ENCODE measurements around the gene ATP5F1D. TPM values are rescaled to one million over a fixed set of nuclear protein-coding genes. Genes with fewer than 3 reads are reported as not detected.

Gene ATP5F1D
- total and polyA plus RNA-seq, 12 donors: 15.6 to 1,534 (median 229) TPM

- Histone ChIP-seq H3K4me1 (replicated peaks in 1 of 2) (peaks cover 47 to 64% of the 10 kb centered on the region in 2 donors), H3K4me3 (peak overlapping the region in 1 of 4 donors; percentile 78), H3K36me3 (replicated peaks in 1 of 2) (peaks cover 0 to 62% of the 10 kb centered on the region in 2 donors), H3K9me3 (replicated peaks in 1 of 3) (no peaks in the 10 kb centered on the region), H3K27ac (peak overlapping the region; percentile 51 to 99 (median 98)), H3K27me3 (no peaks in the 10 kb centered on the region)
- TF ChIP-seq CTCF (IDR thresholded peaks at IDR 0.05): no peak
- TF ChIP-seq POLR2A (IDR thresholded peaks at IDR 0.05): no peak
- peak in 4 of 7 donors; percentile 46 to 74 (median 62) for DNase-seq
- intact Hi-C loops (cut with DNase I): loop anchor here in 1 of 2 donors (10.0 kb wide), 1 partner anchor 161 kb away; the partner anchor contains the start of gene RPS15
- 59 to 73% (median 67%) methylated on average over 34 to 46 of the region's 46 CpGs for WGBS, 4 donors
These were observed 32.7 kb downstream of the ATP5F1D start for GRCh38 chr19:1274081-1274851.

GRCh38 chr19:1274852-1275259 is 33.3 kb downstream of the ATP5F1D start:
- WGBS, 4 donors: 20 to 54% (median 33%) methylated on average over 5 to 44 of the region's 44 CpGs
- Histone ChIP-seq H3K27ac (peak overlapping the region; percentile 51 to 99 (median 98)), H3K9me3 (replicated peaks in 1 of 3) (no peaks in the 10 kb centered on the region), H3K36me3 (replicated peaks in 1 of 2) (peaks cover 0 to 64% of the 10 kb centered on the region in 2 donors), H3K4me3 (peak overlapping the region in 2 of 4 donors; percentile 17 to 78), H3K4me1 (replicated peaks in 1 of 2) (peaks cover 46 to 63% of the 10 kb centered on the region in 2 donors), H3K27me3 (no peaks in the 10 kb centered on the region)
- intact Hi-C loops (cut with DNase I): loop anchor here in 1 of 2 donors (10.0 kb wide), 1 partner anchor 160 kb away; the partner anchor contains the start of gene RPS15
- peak in 1 of 7 donors; percentile 47 for DNase-seq
- no peak for TF ChIP-seq POLR2A (IDR thresholded peaks at IDR 0.05)
- no peak for TF ChIP-seq CTCF (IDR thresholded peaks at IDR 0.05)

GRCh38 chr19:1275260-1275975 is 33.9 kb downstream of the ATP5F1D start, which contains the start of gene FAM174C:
Gene FAM174C, plus strand, starts transcription at chr19:1275530. Its CDS starts 20 bp downstream, at chr19:1275550.
- intact Hi-C loops (cut with DNase I): loop anchor here in 1 of 2 donors (10.0 kb wide), 1 partner anchor 159 kb away; the partner anchor contains the start of gene RPS15
- H3K9me3 ChIP-seq (replicated peaks in 1 of 3): no peaks in the 10 kb centered on the region
- TF ChIP-seq POLR2A (IDR thresholded peaks at IDR 0.05): peak; percentile 70 to 74
- peak in 2 of 6 experiments; percentile 3 to 23 for TF ChIP-seq CTCF (IDR thresholded peaks at IDR 0.05)
- peaks cover 40 to 58% of the 10 kb centered on the region in 2 donors for H3K4me1 ChIP-seq (replicated peaks in 1 of 2)
- peak within 1 kb of the TSS; percentile 51 to 99 (median 98) for H3K27ac ChIP-seq
- peak; percentile 95 to 98 (median 97) for DNase-seq
- 0% methylated on average over 8 to 92 of the region's 98 CpGs; no CpG with 5 or more reads in 1 of the 4 donors for WGBS, 4 donors
- H3K27me3 ChIP-seq: no peaks in the 10 kb centered on the region
- H3K36me3 ChIP-seq (replicated peaks in 1 of 2): peaks cover 0 to 64% of the 10 kb centered on the region in 2 donors
- H3K4me3 ChIP-seq: peak within 1 kb of the TSS in 2 of 4 donors; percentile 31 to 78

Data from adrenal gland (tissue), 12 donors.